A549 (cell line): ENCODE data around the gene LMAN2L. TPM values are rescaled to one million over a fixed set of nuclear protein-coding genes. Genes with fewer than 3 reads are reported as not detected.

Experiments used
- ATAC-seq, 2 experiments: fragments of 200-7000 bp in 1 of 2; fragments of >200 bp in 1 of 2; cut with Nextera tagmentation in 1 of 2; cut with Tn5 transposase in 1 of 2; 3 replicates each; pipeline versions ENCODE4 v1.8.0 to v1.9.1; 2018 to 2020; ENCODE audit warnings: mild to moderate bottlenecking in 1 of 2, moderate library complexity in 1 of 2
- CTCF ChIA-PET: fragments of 300-600 bp; sonication (Branson Sonifier 250); formaldehyde crosslinking; extraction: SDS; loops from one replicate; lab custom pipeline; 2021; ENCODE audit warnings: antibody characterized with exemption, inconsistent platforms; lab: Yijun Ruan, JAX
- POLR2A ChIA-PET: fragments of 350-600 bp; formaldehyde crosslinking; extraction: SDS; loops from one replicate; lab custom pipeline; 2021; ENCODE audit warnings: antibody characterized with exemption, inconsistent platforms; lab: Yijun Ruan, JAX
- DNase-seq, 2 experiments: peaks; one replicate each; pipeline versions ENCODE4 v3.0.0 to v3.0.0-alpha.2; 2011 to 2016; ENCODE audit warnings: low read depth in 1 of 2, low spot score in 1 of 2
- FAIRE-seq: peaks from 2 replicates; lab custom pipeline; 2011; peaks lifted over from hg19 to GRCh38; lab: Jason Lieb, UNC
- H3K27ac ChIP-seq, 2 experiments: fragments of >200 bp; sonication (Bioruptor Twin); formaldehyde crosslinking; 3 replicates each; pipeline ENCODE4 v1.5.1; 2016 to 2017
- H3K4me1 ChIP-seq: fragments of >200 bp; sonication (Bioruptor Twin); formaldehyde crosslinking; 3 replicates; pipeline ENCODE4 v1.6.1; 2016
- H3K4me2 ChIP-seq: fragments of >200 bp; sonication (Bioruptor Twin); formaldehyde crosslinking; 3 replicates; pipeline ENCODE4 v1.6.1; 2016
- H3K4me3 ChIP-seq: fragments of >200 bp; sonication (Bioruptor Twin); formaldehyde crosslinking; 3 replicates; pipeline ENCODE4 v1.5.1; 2016
- H3K9me3 ChIP-seq: fragments of >200 bp; sonication (Bioruptor Twin); formaldehyde crosslinking; 3 replicates; pipeline ENCODE4 v1.6.1; 2016
- BHLHE40 ChIP-seq: IDR thresholded peaks from 2 replicates; pipeline ENCODE4 v1.6.1; 2012; ENCODE audit warnings: low read depth, low read length, inconsistent platforms
- CBX2 ChIP-seq: fragments of 200-600 bp; sonication (generic); IDR thresholded peaks from 2 replicates; pipeline ENCODE4 v1.6.1; 2016; ENCODE audit warnings: low read depth, mild to moderate bottlenecking, borderline replicate concordance
- CHD2 ChIP-seq: fragments of 150-350 bp; IDR thresholded peaks from 2 replicates; pipeline ENCODE4 v1.6.1; 2014; ENCODE audit warnings: low read length; ENCODE audit not compliant: partially characterized antibody
- EHF ChIP-seq: fragments of 250-450 bp; sonication (Bioruptor Pico); IDR thresholded peaks from 2 replicates; pipeline ENCODE4 v1.5.0; 2020; ENCODE audit warnings: mild to moderate bottlenecking
- FOXS1 ChIP-seq: fragments of 250-450 bp; sonication (Bioruptor Pico); IDR thresholded peaks from 2 replicates; pipeline ENCODE4 v1.5.0; 2020; ENCODE audit warnings: mild to moderate bottlenecking, moderate library complexity
- HDAC2 ChIP-seq: fragments of 200-600 bp; sonication (generic); IDR thresholded peaks from 2 replicates; pipeline ENCODE4 v1.6.1; 2016
- HOXB13 ChIP-seq: fragments of 250-450 bp; sonication (Bioruptor Pico); IDR thresholded peaks from 2 replicates; pipeline ENCODE4 v1.5.0; 2020; ENCODE audit warnings: low read depth, mild to moderate bottlenecking, moderate library complexity
- HOXB5 ChIP-seq: fragments of 250-450 bp; sonication (Bioruptor Pico); IDR thresholded peaks from 2 replicates; pipeline ENCODE4 v1.5.0; 2020; ENCODE audit warnings: mild to moderate bottlenecking, moderate library complexity
- KDM5A ChIP-seq: fragments of 200-600 bp; sonication (generic); IDR thresholded peaks from 2 replicates; pipeline ENCODE4 v1.6.1; 2016; ENCODE audit warnings: antibody characterized with exemption, mild to moderate bottlenecking
- MAZ ChIP-seq: fragments of 150-350 bp; IDR thresholded peaks from 2 replicates; pipeline ENCODE4 v1.6.1; 2014; ENCODE audit warnings: antibody characterized with exemption, low read depth, low read length, borderline replicate concordance
- MYC ChIP-seq: IDR thresholded peaks from 2 replicates; pipeline ENCODE4 v1.6.1; 2012; ENCODE audit warnings: mild to moderate bottlenecking, inconsistent platforms, low read length, improper control_type of control experiment, borderline replicate concordance
- NFE2L2 ChIP-seq: fragments of 150-350 bp; conservative IDR thresholded peaks from 2 replicates; pipeline ENCODE4 v1.6.1; 2014; ENCODE audit warnings: low read length
- PHF8 ChIP-seq: fragments of 200-600 bp; sonication (generic); IDR thresholded peaks from 2 replicates; pipeline ENCODE4 v1.6.1; 2016; ENCODE audit warnings: low read depth, mild to moderate bottlenecking, antibody characterized with exemption, moderate library complexity, borderline replicate concordance
- POLR2AphosphoS2 ChIP-seq: conservative IDR thresholded peaks from 2 replicates; pipeline ENCODE4 v1.6.1; 2012; ENCODE audit warnings: low read length, improper control_type of control experiment, inconsistent platforms
- RARB ChIP-seq: fragments of 250-450 bp; sonication (Bioruptor Pico); IDR thresholded peaks from 2 replicates; pipeline ENCODE4 v1.8.0; 2021; ENCODE audit warnings: mild to moderate bottlenecking, moderate library complexity
- RFX5 ChIP-seq: fragments of 450-650 bp; IDR thresholded peaks from 2 replicates; pipeline ENCODE4 v1.7.1; 2014; ENCODE audit warnings: antibody characterized with exemption, mild to moderate bottlenecking, moderate library complexity
- SREBF2 ChIP-seq: fragments of 450-650 bp; IDR thresholded peaks from 2 replicates; pipeline ENCODE4 v1.6.1; 2014; ENCODE audit warnings: mild to moderate bottlenecking, moderate library complexity
- TP53 ChIP-seq: fragments of 250-450 bp; sonication (Bioruptor Pico); IDR thresholded peaks from 2 replicates; pipeline ENCODE4 v1.5.0; 2021; ENCODE audit warnings: mild to moderate bottlenecking, moderate library complexity
- ZFP36 ChIP-seq: fragments of 450-650 bp; IDR thresholded peaks from 2 replicates; pipeline ENCODE4 v1.6.1; 2014; ENCODE audit warnings: borderline replicate concordance; ENCODE audit not compliant: partially characterized antibody
- ZSCAN20 ChIP-seq: fragments of 250-450 bp; sonication (Bioruptor Pico); IDR thresholded peaks from 2 replicates; pipeline ENCODE4 v1.8.0; 2022; ENCODE audit warnings: mild to moderate bottlenecking, moderate library complexity
- WGBS: methylation state at CpG from one replicate; pipeline ENCODE4 v1.1.6; 2017; ENCODE audit errors: missing lambda C conversion rate; 5-methylcytosine and 5-hydroxymethylcytosine counted together
- polyA plus RNA-seq, 4 experiments: library from polyadenylated mRNA; depleted of rRNA in 3 of 4; stranded (reverse); fragments of >200 nt; fragmentation: RNase III in 1 of 4; extraction: RNeasy Plus Mini Kit Qiagen cat#74134 plus additional on column Dnase treatment in 1 of 4; gene quantifications; 2 replicates in 3 of 4; 3 replicates in 1 of 4; pipeline ENCODE4 v1.2.3, GENCODE V29; 2011 to 2017
- TF ChIP-seq, protein P1 (sequence below): IDR thresholded peaks from 2 replicates; pipeline ENCODE4 v1.6.1; 2012
- TF ChIP-seq, protein P2 (sequence below): IDR thresholded peaks from 2 replicates; pipeline ENCODE4 v1.6.1; 2012; ENCODE audit warnings: low read depth, borderline replicate concordance
- TF ChIP-seq, protein P3 (sequence below): fragments of 250-450 bp; sonication (Bioruptor Pico); IDR thresholded peaks from 2 replicates; pipeline ENCODE4 v1.5.0; 2021; ENCODE audit warnings: mild to moderate bottlenecking, moderate library complexity, borderline replicate concordance
- TF ChIP-seq, protein P4 (sequence below): IDR thresholded peaks from 2 replicates; pipeline ENCODE4 v1.6.1; 2012
- TF ChIP-seq, protein P5 (sequence below): fragments of 250-450 bp; sonication (Bioruptor Pico); IDR thresholded peaks from 2 replicates; pipeline ENCODE4 v1.5.0; 2020; ENCODE audit warnings: low read depth, mild to moderate bottlenecking, moderate library complexity
- TF ChIP-seq, protein P6 (sequence below): fragments of 450-650 bp; IDR thresholded peaks from 2 replicates; pipeline ENCODE4 v1.6.1; 2014; ENCODE audit warnings: antibody characterized with exemption

LMAN2L gene
- polyA plus RNA-seq, 2 of the 4 experiments (the other 2 are of a cell fraction), result 24.3 to 28.0 TPM

DNA sequence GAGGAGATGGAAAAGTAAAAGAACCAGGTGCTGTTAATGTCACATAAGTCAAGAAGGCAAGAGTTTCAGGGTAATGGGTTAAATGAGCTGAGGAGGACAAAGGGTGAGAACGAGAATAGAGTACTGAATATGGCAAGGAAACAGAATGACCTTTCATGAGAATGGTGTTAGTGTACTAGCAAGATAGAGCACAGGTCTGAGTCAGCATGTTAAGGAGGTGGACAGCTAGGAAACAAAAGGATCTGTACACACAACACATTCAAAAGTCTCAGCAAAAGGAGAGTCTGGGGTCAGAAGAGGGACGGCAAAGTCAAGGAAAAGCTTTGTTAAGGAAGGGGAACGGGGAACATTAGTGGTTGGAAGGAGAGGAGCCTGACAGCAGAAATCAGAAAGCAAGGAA lies 28.9 kb downstream of the LMAN2L start:
- WGBS, result 85% methylated on average over 3 of the region's 3 CpGs
- Histone ChIP-seq H3K27ac (no peak overlapping the region), H3K4me2 (no peak overlapping the region), H3K9me3 (peaks cover 10% of the 10 kb centered on the region), H3K4me1 (peaks cover 26% of the 10 kb centered on the region), H3K4me3 (no peak overlapping the region)
- DNase-seq, result no peak
- FAIRE-seq, result no peak
- ChIA-PET CTCF (interaction anchor here (0.9 to 1.5 kb wide), 4 partner anchors 9 to 99 kb away, joined by 3 read pairs; no protein-coding TSS in a partner anchor), POLR2A (no interaction called here)
- ATAC-seq, result no peak
- TF ChIP-seq EHF (CRISPR knock-in tag), result no peak
- TF ChIP-seq NFE2L2, result no peak

DNA sequence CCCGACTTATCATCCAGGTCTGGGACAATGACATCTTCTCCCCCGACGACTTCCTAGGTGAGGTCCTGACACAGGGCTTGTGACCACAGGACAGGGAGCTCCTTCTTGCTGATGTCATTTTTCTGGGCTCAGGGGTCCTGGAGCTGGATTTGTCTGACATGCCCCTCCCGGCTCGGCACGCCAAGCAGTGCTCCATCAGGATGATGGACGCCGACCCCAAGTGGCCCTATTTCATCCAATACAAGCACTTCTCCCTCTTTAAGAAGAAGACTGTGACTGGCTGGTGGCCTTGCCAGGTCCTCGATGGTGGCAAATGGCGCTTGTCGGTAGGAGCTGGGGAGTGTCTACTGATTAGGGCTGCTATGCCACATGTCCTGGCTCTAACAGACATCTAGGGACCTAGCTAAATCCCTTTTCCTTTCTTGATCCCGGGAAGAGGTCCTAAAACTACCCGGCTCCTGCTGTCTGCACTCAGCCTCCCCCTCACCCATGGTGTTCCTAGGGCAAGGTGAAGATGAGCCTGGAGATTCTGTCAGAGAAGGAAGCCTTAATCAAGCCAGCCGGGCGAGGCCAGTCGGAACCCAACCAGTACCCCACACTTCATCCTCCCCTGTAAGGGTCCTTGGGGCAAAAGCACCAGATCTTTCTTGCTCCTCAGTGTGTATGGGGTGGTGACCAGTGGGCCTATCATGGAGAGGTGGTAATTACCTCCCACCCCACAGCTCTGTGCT lies 36.7 kb downstream of the LMAN2L start:
- Histone ChIP-seq H3K4me1 (no peaks in the 10 kb centered on the region), H3K4me2 (no peak overlapping the region), H3K4me3 (no peak overlapping the region), H3K27ac (no peak overlapping the region), H3K9me3 (no peaks in the 10 kb centered on the region)
- 97% methylated on average over 16 of the region's 16 CpGs for WGBS
- no peak for DNase-seq
- FAIRE-seq, result no peak
- ChIA-PET POLR2A (interaction anchor here (0.7 kb wide), 1 partner anchor 46 kb away, joined by 6 read pairs; no protein-coding TSS in a partner anchor), CTCF (interaction anchor here (1.5 kb wide), 1 partner anchor 153 kb away, joined by 5 read pairs; no protein-coding TSS in a partner anchor)
- no peak for ATAC-seq
- TF ChIP-seq NFE2L2 (no peak), MYC (no peak), ZFP36 (no peak), KDM5A (no peak), BHLHE40 (no peak), CBX2 (no peak), RARB (no peak), HOXB13 (CRISPR knock-in tag) (no peak), ZSCAN20 (CRISPR knock-in tag) (no peak), HDAC2 (no peak), SREBF2 (no peak)
- TF ChIP-seq, protein P1, sequence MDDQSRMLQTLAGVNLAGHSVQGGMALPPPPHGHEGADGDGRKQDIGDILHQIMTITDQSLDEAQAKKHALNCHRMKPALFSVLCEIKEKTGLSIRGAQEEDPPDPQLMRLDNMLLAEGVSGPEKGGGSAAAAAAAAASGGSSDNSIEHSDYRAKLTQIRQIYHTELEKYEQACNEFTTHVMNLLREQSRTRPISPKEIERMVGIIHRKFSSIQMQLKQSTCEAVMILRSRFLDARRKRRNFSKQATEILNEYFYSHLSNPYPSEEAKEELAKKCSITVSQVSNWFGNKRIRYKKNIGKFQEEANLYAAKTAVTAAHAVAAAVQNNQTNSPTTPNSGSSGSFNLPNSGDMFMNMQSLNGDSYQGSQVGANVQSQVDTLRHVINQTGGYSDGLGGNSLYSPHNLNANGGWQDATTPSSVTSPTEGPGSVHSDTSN, result no peak
- TF ChIP-seq, protein P2, sequence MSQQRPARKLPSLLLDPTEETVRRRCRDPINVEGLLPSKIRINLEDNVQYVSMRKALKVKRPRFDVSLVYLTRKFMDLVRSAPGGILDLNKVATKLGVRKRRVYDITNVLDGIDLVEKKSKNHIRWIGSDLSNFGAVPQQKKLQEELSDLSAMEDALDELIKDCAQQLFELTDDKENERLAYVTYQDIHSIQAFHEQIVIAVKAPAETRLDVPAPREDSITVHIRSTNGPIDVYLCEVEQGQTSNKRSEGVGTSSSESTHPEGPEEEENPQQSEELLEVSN, result no peak
- TF ChIP-seq, protein P3, sequence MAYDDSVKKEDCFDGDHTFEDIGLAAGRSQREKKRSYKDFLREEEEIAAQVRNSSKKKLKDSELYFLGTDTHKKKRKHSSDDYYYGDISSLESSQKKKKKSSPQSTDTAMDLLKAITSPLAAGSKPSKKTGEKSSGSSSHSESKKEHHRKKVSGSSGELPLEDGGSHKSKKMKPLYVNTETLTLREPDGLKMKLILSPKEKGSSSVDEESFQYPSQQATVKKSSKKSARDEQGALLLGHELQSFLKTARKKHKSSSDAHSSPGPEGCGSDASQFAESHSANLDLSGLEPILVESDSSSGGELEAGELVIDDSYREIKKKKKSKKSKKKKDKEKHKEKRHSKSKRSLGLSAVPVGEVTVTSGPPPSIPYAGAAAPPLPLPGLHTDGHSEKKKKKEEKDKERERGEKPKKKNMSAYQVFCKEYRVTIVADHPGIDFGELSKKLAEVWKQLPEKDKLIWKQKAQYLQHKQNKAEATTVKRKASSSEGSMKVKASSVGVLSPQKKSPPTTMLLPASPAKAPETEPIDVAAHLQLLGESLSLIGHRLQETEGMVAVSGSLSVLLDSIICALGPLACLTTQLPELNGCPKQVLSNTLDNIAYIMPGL (CRISPR knock-in tag), result no peak

DNA sequence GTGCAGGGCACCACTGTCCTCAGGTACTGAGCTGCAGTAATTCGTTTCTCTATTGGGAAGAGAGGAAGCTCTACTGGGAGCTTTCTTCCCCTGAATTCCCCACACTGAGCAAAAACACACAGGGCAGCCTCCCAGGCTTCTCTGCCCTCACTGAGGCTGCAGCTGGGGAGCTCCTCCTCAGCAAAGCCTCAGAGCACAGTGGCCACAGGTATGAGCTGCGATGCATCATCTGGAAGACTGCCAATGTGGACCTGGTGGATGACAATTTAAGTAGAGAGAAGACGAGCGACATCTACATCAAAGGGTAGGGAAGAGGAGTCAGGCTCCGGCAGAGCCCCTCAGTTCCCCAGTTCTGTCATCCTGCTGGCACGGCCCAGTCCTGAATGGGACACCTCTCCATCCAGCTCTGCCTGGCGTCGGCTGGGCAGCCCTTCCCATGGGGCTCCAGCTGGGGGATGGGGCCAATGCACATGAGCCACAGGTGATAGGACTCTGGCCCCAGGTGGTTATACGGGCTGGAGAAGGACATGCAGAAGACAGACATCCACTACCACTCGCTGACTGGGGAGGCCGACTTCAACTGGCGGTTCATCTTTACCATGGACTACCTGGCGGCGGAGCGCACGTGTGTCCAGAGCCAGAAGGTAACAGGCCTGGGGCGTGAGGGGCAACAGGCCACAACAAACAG lies 37.6 kb downstream of the LMAN2L start:
- 82% methylated on average over 17 of the region's 17 CpGs for WGBS
- DNase-seq, result no peak
- H3K9me3 ChIP-seq, result no peaks in the 10 kb centered on the region
- H3K4me3 ChIP-seq, result no peak overlapping the region
- no peak for TF ChIP-seq KDM5A
- TF ChIP-seq HOXB5, result no peak
- TF ChIP-seq CHD2, result no peak
- TF ChIP-seq, protein P4, sequence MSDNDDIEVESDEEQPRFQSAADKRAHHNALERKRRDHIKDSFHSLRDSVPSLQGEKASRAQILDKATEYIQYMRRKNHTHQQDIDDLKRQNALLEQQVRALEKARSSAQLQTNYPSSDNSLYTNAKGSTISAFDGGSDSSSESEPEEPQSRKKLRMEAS, result no peak
- no peak for TF ChIP-seq TP53 (CRISPR knock-in tag)
- no peak for TF ChIP-seq FOXS1
- TF ChIP-seq, protein P5, sequence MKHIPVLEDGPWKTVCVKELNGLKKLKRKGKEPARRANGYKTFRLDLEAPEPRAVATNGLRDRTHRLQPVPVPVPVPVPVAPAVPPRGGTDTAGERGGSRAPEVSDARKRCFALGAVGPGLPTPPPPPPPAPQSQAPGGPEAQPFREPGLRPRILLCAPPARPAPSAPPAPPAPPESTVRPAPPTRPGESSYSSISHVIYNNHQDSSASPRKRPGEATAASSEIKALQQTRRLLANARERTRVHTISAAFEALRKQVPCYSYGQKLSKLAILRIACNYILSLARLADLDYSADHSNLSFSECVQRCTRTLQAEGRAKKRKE, result no peak
- no peak for TF ChIP-seq RFX5
- TF ChIP-seq PHF8, result no peak
- TF ChIP-seq, protein P6, sequence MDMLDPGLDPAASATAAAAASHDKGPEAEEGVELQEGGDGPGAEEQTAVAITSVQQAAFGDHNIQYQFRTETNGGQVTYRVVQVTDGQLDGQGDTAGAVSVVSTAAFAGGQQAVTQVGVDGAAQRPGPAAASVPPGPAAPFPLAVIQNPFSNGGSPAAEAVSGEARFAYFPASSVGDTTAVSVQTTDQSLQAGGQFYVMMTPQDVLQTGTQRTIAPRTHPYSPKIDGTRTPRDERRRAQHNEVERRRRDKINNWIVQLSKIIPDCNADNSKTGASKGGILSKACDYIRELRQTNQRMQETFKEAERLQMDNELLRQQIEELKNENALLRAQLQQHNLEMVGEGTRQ, result no peak
- no peak for TF ChIP-seq ZSCAN20 (CRISPR knock-in tag)
- no peak for TF ChIP-seq POLR2AphosphoS2
- no peak for TF ChIP-seq MAZ
- TF ChIP-seq, all 56 proteins: peak for 0
- ChIA-PET POLR2A (no interaction called here), CTCF (interaction anchor here (0.8 to 1.5 kb wide), 3 partner anchors 59 to 152 kb away, joined by 3 to 5 read pairs (median 4); partner anchors contain the start of gene CNNM4)
- FAIRE-seq (no peak), ATAC-seq (no peak)
- Histone ChIP-seq H3K4me1 (no peaks in the 10 kb centered on the region), H3K27ac (no peak overlapping the region), H3K4me2 (no peak overlapping the region)
